Loucy (cell line): ENCODE measurements around the gene AQP6.

Experiments
- EZH2phosphoT487 ChIP-seq: fragments of 200-600 bp; IDR thresholded peaks from 2 replicates; pipeline ENCODE4 v1.6.1; 2018; ENCODE audit warnings: antibody characterized with exemption, mild to moderate bottlenecking, moderate library complexity, borderline replicate concordance
- TF ChIP-seq, protein P1 (sequence below): fragments of 200-600 bp; sonication (generic); conservative IDR thresholded peaks from 2 replicates; pipeline ENCODE4 v1.5.1; 2014; ENCODE audit warnings: mild to moderate bottlenecking, antibody characterized with exemption, low read length

- TF ChIP-seq, protein P1, sequence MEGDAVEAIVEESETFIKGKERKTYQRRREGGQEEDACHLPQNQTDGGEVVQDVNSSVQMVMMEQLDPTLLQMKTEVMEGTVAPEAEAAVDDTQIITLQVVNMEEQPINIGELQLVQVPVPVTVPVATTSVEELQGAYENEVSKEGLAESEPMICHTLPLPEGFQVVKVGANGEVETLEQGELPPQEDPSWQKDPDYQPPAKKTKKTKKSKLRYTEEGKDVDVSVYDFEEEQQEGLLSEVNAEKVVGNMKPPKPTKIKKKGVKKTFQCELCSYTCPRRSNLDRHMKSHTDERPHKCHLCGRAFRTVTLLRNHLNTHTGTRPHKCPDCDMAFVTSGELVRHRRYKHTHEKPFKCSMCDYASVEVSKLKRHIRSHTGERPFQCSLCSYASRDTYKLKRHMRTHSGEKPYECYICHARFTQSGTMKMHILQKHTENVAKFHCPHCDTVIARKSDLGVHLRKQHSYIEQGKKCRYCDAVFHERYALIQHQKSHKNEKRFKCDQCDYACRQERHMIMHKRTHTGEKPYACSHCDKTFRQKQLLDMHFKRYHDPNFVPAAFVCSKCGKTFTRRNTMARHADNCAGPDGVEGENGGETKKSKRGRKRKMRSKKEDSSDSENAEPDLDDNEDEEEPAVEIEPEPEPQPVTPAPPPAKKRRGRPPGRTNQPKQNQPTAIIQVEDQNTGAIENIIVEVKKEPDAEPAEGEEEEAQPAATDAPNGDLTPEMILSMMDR, result no peak
- no peak for TF ChIP-seq EZH2phosphoT487
These were observed 12.9 kb upstream of the AQP6 start for GRCh38 chr12:49959685-49960473.
